HepG2 (cell line): ENCODE measurements around the gene AGPAT2. TPM values are rescaled to one million over a fixed set of nuclear protein-coding genes. Genes with fewer than 3 reads are reported as not detected.
A peak's percentile ranks its signal among the peaks of the same experiment; 100 is the strongest.

ENCODE experiments used
- AGO1 ChIP-seq: fragments of 200-400 bp; formaldehyde crosslinking; IDR thresholded peaks from 2 replicates; pipeline ENCODE4 v1.6.1; 2017; ENCODE audit warnings: mild to moderate bottlenecking, low read depth, low read length, moderate library complexity; ENCODE audit not compliant: poor library complexity, severe bottlenecking
- ATF6 ChIP-seq: sonication (generic); formaldehyde crosslinking; conservative IDR thresholded peaks from 2 replicates; pipeline ENCODE4 v1.4.0; 2020; ENCODE audit warnings: missing genetic modification reagents
- ATF7 ChIP-seq, 2 experiments: fragments of 450-650 bp in 1 of 2; sonication (generic) in 1 of 2; formaldehyde crosslinking in 1 of 2; IDR thresholded peaks; 2 replicates each; pipeline versions ENCODE4 v1.4.0 to v1.6.1; 2016 to 2020; ENCODE audit warnings: antibody characterized with exemption in 1 of 2, mild to moderate bottlenecking in 1 of 2, missing genetic modification reagents in 1 of 2
- GATAD1 ChIP-seq: IDR thresholded peaks from 2 replicates; pipeline ENCODE4 v1.6.1; 2016; ENCODE audit warnings: missing genetic modification reagents, missing compliant biosample characterization
- HOXA9 ChIP-seq: sonication (generic); formaldehyde crosslinking; IDR thresholded peaks from 2 replicates; pipeline ENCODE4 v1.8.1; 2022; ENCODE audit warnings: missing genetic modification reagents, mild to moderate bottlenecking, moderate library complexity, borderline replicate concordance
- MAF1 ChIP-seq: sonication (generic); formaldehyde crosslinking; IDR thresholded peaks from 2 replicates; pipeline ENCODE4 v1.5.0; 2020; ENCODE audit warnings: missing genetic modification reagents, borderline replicate concordance
- NCOR1 ChIP-seq: fragments of 200-600 bp; sonication (generic); IDR thresholded peaks from 2 replicates; pipeline ENCODE4 v1.7.0; 2017; ENCODE audit warnings: antibody characterized with exemption, low read length, borderline replicate concordance
- PBX3 ChIP-seq: sonication (generic); formaldehyde crosslinking; IDR thresholded peaks from 2 replicates; pipeline ENCODE4 v1.8.1; 2023; ENCODE audit warnings: missing genetic modification reagents, inconsistent platforms, borderline replicate concordance
- SCMH1 ChIP-seq: sonication (generic); formaldehyde crosslinking; IDR thresholded peaks from 2 replicates; pipeline ENCODE4 v1.9.0; 2021; ENCODE audit warnings: missing genetic modification reagents, mild to moderate bottlenecking, borderline replicate concordance
- SP1 ChIP-seq, 2 experiments: fragments of 450-650 bp in 1 of 2; sonication (generic) in 1 of 2; formaldehyde crosslinking in 1 of 2; IDR thresholded peaks; 2 replicates each; pipeline versions ENCODE4 v1.4.0 to v1.6.1; 2016 to 2020; ENCODE audit warnings: missing genetic modification reagents in 1 of 2
- STAG1 ChIP-seq: sonication (generic); formaldehyde crosslinking; IDR thresholded peaks from 2 replicates; pipeline ENCODE4 v1.4.0; 2020; ENCODE audit warnings: missing genetic modification reagents
- SUZ12 ChIP-seq: fragments of 150-350 bp; IDR thresholded peaks from 2 replicates; pipeline ENCODE4 v1.6.1; 2014; ENCODE audit warnings: low read depth, low read length
- ZFP36L1 ChIP-seq: sonication (generic); formaldehyde crosslinking; IDR thresholded peaks from 2 replicates; pipeline ENCODE4 v1.8.0; 2022; ENCODE audit warnings: mild to moderate bottlenecking, missing genetic modification reagents, moderate library complexity
- ZNF572 ChIP-seq: sonication (generic); formaldehyde crosslinking; IDR thresholded peaks from 2 replicates; pipeline ENCODE4 v1.5.1; 2020; ENCODE audit warnings: mild to moderate bottlenecking, missing genetic modification reagents
- ZNF598 ChIP-seq: sonication (generic); formaldehyde crosslinking; IDR thresholded peaks from 2 replicates; pipeline ENCODE4 v1.5.1; 2020; ENCODE audit warnings: mild to moderate bottlenecking, missing genetic modification reagents, borderline replicate concordance
- ZNF605 ChIP-seq: sonication (generic); formaldehyde crosslinking; IDR thresholded peaks from 2 replicates; pipeline ENCODE4 v1.8.0; 2022; ENCODE audit warnings: mild to moderate bottlenecking, missing genetic modification reagents
- polyA plus RNA-seq, 8 experiments: library from polyadenylated mRNA; depleted of rRNA in 3 of 8; stranded (reverse) in 7 of 8; unstranded in 1 of 8; fragments of >200 nt; fragmentation: Illumina TruSeq in 4 of 8; extraction: Trizol in 4 of 8; gene quantifications; 2 replicates each; pipeline versions ENCODE4 v1.2.1 to v1.2.3, GENCODE V29; 2011 to 2016; ENCODE audit warnings: low read depth in 4 of 8, missing spikeins in 1 of 8, mixed read lengths in 1 of 8; ENCODE audit not compliant: insufficient read depth in 1 of 8
- total RNA-seq, 5 experiments: library from RNA; depleted of rRNA; stranded (reverse); fragments of >200 nt; fragmentation: Illumina TruSeq; extraction: Trizol; gene quantifications; 2 replicates each; pipeline ENCODE4 v1.2.3, GENCODE V29; 2016; ENCODE audit warnings: low read depth in 1 of 5
- TF ChIP-seq, protein P1 (sequence below): sonication (generic); formaldehyde crosslinking; IDR thresholded peaks from 2 replicates; pipeline ENCODE4 v1.5.0; 2020; ENCODE audit warnings: missing genetic modification reagents
- TF ChIP-seq, protein P2 (sequence below): sonication (generic); formaldehyde crosslinking; IDR thresholded peaks from 2 replicates; pipeline ENCODE4 v1.4.0; 2020; ENCODE audit warnings: missing genetic modification reagents

AGPAT2 gene
- total and polyA plus RNA-seq, 2 of the 13 experiments (the other 11 are each of a cell fraction or from before 2014, with no cell fraction given): 3.9 to 25.8 TPM

GRCh38 chr9:136693490-136694162 lies 6.4 kb upstream of the AGPAT2 start (continued):
- TF ChIP-seq HOXA9: no peak
- peak; percentile 70; the same call in 1 of the 2 replicates for TF ChIP-seq ZNF605
- TF ChIP-seq ZFP36L1: no peak
- no peak for TF ChIP-seq SUZ12
- TF ChIP-seq GATAD1 (CRISPR knock-in tag): 0 out of 2 replicates have a peak, but pooled peaks have one; percentile 39
- TF ChIP-seq SP1 (IDR thresholded peaks at IDR 0.05): no peak
- peak; percentile 32; the same call in 1 of the 2 replicates for TF ChIP-seq SP1 (CRISPR knock-in tag; IDR thresholded peaks at IDR 0.05)
- no peak for TF ChIP-seq ATF6 (CRISPR knock-in tag)
- TF ChIP-seq STAG1 (CRISPR knock-in tag): no peak
- TF ChIP-seq AGO1: no peak
- TF ChIP-seq ZNF572: no peak; the same call in 1 of the 2 replicates
- no peak for TF ChIP-seq SCMH1 (CRISPR knock-in tag)
- TF ChIP-seq MAF1: no peak
- peak; percentile 82; the same call in 1 of the 2 replicates for TF ChIP-seq NCOR1
- TF ChIP-seq ATF7 (IDR thresholded peaks at IDR 0.05): no peak
- TF ChIP-seq ATF7 (CRISPR knock-in tag; IDR thresholded peaks at IDR 0.05): no peak
- TF ChIP-seq, protein P1, sequence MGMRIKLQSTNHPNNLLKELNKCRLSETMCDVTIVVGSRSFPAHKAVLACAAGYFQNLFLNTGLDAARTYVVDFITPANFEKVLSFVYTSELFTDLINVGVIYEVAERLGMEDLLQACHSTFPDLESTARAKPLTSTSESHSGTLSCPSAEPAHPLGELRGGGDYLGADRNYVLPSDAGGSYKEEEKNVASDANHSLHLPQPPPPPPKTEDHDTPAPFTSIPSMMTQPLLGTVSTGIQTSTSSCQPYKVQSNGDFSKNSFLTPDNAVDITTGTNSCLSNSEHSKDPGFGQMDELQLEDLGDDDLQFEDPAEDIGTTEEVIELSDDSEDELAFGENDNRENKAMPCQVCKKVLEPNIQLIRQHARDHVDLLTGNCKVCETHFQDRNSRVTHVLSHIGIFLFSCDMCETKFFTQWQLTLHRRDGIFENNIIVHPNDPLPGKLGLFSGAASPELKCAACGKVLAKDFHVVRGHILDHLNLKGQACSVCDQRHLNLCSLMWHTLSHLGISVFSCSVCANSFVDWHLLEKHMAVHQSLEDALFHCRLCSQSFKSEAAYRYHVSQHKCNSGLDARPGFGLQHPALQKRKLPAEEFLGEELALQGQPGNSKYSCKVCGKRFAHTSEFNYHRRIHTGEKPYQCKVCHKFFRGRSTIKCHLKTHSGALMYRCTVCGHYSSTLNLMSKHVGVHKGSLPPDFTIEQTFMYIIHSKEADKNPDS: peak; percentile 78; the same call in 1 of the 2 replicates
- TF ChIP-seq ZNF598 (CRISPR knock-in tag): no peak; the same call in 1 of the 2 replicates
- TF ChIP-seq, protein P2, sequence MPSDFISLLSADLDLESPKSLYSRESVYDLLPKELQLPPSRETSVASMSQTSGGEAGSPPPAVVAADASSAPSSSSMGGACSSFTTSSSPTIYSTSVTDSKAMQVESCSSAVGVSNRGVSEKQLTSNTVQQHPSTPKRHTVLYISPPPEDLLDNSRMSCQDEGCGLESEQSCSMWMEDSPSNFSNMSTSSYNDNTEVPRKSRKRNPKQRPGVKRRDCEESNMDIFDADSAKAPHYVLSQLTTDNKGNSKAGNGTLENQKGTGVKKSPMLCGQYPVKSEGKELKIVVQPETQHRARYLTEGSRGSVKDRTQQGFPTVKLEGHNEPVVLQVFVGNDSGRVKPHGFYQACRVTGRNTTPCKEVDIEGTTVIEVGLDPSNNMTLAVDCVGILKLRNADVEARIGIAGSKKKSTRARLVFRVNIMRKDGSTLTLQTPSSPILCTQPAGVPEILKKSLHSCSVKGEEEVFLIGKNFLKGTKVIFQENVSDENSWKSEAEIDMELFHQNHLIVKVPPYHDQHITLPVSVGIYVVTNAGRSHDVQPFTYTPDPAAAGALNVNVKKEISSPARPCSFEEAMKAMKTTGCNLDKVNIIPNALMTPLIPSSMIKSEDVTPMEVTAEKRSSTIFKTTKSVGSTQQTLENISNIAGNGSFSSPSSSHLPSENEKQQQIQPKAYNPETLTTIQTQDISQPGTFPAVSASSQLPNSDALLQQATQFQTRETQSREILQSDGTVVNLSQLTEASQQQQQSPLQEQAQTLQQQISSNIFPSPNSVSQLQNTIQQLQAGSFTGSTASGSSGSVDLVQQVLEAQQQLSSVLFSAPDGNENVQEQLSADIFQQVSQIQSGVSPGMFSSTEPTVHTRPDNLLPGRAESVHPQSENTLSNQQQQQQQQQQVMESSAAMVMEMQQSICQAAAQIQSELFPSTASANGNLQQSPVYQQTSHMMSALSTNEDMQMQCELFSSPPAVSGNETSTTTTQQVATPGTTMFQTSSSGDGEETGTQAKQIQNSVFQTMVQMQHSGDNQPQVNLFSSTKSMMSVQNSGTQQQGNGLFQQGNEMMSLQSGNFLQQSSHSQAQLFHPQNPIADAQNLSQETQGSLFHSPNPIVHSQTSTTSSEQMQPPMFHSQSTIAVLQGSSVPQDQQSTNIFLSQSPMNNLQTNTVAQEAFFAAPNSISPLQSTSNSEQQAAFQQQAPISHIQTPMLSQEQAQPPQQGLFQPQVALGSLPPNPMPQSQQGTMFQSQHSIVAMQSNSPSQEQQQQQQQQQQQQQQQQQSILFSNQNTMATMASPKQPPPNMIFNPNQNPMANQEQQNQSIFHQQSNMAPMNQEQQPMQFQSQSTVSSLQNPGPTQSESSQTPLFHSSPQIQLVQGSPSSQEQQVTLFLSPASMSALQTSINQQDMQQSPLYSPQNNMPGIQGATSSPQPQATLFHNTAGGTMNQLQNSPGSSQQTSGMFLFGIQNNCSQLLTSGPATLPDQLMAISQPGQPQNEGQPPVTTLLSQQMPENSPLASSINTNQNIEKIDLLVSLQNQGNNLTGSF (CRISPR knock-in tag): no peak
- TF ChIP-seq PBX3: no peak
